ENCODE data around the gene POLR1E. TPM values are rescaled to one million over a fixed set of nuclear protein-coding genes. Genes with fewer than 3 reads are reported as not detected.

The POLR1E gene
- total and polyA plus RNA-seq, 2 donors (not counting 3 experiments of a cell fraction or from before 2014, with no cell fraction given), result 9.0 to 21.2 TPM

DNA sequence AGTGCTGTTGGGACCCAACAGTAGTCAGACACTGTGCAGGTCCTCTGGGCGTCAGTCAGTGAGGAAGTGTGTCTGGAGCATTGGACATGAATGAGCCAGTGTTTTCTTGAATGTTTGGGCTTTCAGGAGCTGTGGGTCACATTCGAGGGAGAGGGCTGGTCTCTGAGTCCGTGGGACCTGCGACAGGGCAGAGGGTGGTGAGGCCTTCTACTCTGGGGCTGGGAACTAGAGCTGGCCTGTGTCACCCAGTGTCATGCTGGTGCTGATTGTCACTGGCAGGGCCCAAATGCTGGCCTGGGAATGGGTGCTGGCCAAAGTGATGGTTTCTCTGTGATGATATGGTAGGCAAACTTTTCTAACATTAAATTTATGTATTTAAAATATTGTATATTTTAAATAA is 10.3 kb downstream of the POLR1E start:
- Histone ChIP-seq H2AFZ (ENCODE audit: low read depth, low read length) (no peak overlapping the region), H3K4me3 (replicated peaks in 1 of 3; ENCODE audit: insufficient read depth in 1 of 3, low read depth in 1 of 3, low read length in 3 of 3) (no peak overlapping the region), H3K27me3 (ENCODE audit: control insufficient read depth in 2 of 2, insufficient read depth in 2 of 2, low read length in 2 of 2) (no peaks in the 10 kb centered on the region), H3K4me1 (ENCODE audit: control insufficient read depth, extremely low read depth, insufficient read depth, low read length) (no peaks in the 10 kb centered on the region), H4K20me1 (replicated peaks; ENCODE audit: control insufficient read depth, extremely low read depth, insufficient read depth, low read length) (no peaks in the 10 kb centered on the region), H3K4me2 (ENCODE audit: insufficient read depth, low read length) (no peak overlapping the region), H3K79me2 (ENCODE audit: control insufficient read depth, insufficient read depth, low read length) (no peaks in the 10 kb centered on the region), H3K27ac (ENCODE audit: insufficient read depth, low read depth, low read length) (no peak overlapping the region), H3K36me3 (ENCODE audit: control insufficient read depth in 2 of 2, extremely low read depth in 1 of 2, insufficient read depth in 2 of 2, low read length in 2 of 2) (peaks cover 9 to 13% of the 10 kb centered on the region in 2 experiments), H3K9me1 (replicated peaks; ENCODE audit: control insufficient read depth, extremely low read depth, insufficient read depth, low read length) (no peaks in the 10 kb centered on the region), H3K9ac (replicated peaks; ENCODE audit: extremely low read depth, insufficient read depth, low read length) (no peak overlapping the region), H3K9me3 (replicated peaks; ENCODE audit: control insufficient read depth, insufficient read depth, low read length) (no peaks in the 10 kb centered on the region)
- FAIRE-seq (no peak), DNase-seq (ENCODE audit: low read depth, low spot score) (no peak)
- BruUV-seq (replicated peaks), result no TSS peak
- ChIA-PET POLR2A (no interaction called here), CTCF (interaction anchor here (0.8 kb wide), 1 partner anchor 137 kb away, joined by 3 read pairs; no protein-coding TSS in a partner anchor)
- intact Hi-C loops (cut with micrococcal nuclease), result no loop called here
- dilution Hi-C loops (cut with MboI; ENCODE audit: extremely low pct_ligation_motif_present, low sequenced_read_pairs), result no loop called here
- no peak for TF ChIP-seq GATA2 (IDR thresholded peaks at IDR 0.05; ENCODE audit: insufficient read depth, insufficient read length, low read depth, low read length)
- TF ChIP-seq JUN (IDR thresholded peaks at IDR 0.05; ENCODE audit: borderline replicate concordance, insufficient read depth, insufficient read length, low read depth), result no peak
- no peak for TF ChIP-seq POLR2AphosphoS5 (IDR thresholded peaks at IDR 0.05; ENCODE audit: insufficient read depth, low read depth, low read length)
- no peak for TF ChIP-seq EZH2 (IDR thresholded peaks at IDR 0.05; ENCODE audit: borderline replicate concordance, low read depth, low read length, severe bottlenecking)
- TF ChIP-seq, protein P1, sequence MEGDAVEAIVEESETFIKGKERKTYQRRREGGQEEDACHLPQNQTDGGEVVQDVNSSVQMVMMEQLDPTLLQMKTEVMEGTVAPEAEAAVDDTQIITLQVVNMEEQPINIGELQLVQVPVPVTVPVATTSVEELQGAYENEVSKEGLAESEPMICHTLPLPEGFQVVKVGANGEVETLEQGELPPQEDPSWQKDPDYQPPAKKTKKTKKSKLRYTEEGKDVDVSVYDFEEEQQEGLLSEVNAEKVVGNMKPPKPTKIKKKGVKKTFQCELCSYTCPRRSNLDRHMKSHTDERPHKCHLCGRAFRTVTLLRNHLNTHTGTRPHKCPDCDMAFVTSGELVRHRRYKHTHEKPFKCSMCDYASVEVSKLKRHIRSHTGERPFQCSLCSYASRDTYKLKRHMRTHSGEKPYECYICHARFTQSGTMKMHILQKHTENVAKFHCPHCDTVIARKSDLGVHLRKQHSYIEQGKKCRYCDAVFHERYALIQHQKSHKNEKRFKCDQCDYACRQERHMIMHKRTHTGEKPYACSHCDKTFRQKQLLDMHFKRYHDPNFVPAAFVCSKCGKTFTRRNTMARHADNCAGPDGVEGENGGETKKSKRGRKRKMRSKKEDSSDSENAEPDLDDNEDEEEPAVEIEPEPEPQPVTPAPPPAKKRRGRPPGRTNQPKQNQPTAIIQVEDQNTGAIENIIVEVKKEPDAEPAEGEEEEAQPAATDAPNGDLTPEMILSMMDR (IDR thresholded peaks at IDR 0.05; ENCODE audit: extremely low read depth in 1 of 2, insufficient read depth in 1 of 2, low read depth in 1 of 2, low read length in 2 of 2), result no peak
- no peak for TF ChIP-seq FOS (IDR thresholded peaks at IDR 0.05; ENCODE audit: borderline replicate concordance, insufficient read depth, low read length)
- TF ChIP-seq, protein P2, sequence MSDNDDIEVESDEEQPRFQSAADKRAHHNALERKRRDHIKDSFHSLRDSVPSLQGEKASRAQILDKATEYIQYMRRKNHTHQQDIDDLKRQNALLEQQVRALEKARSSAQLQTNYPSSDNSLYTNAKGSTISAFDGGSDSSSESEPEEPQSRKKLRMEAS (IDR thresholded peaks at IDR 0.05; ENCODE audit: insufficient read depth, insufficient read length), result no peak
- no peak for TF ChIP-seq MYC (IDR thresholded peaks at IDR 0.05; ENCODE audit: low read depth, low read length)
